CD14-positive monocyte (primary cell): Measurements from ENCODE around the gene CTCF. TPM values are rescaled to one million over a fixed set of nuclear protein-coding genes. Genes with fewer than 3 reads are reported as not detected.

ENCODE experiments used
- DNase-seq, 3 donors: peaks; one replicate each; pipeline ENCODE4 v3.0.0-alpha.2; 2011 to 2022
- H2AFZ ChIP-seq: 2 replicates; pipeline ENCODE4 v1.6.0; 2012; ENCODE audit warnings: mild to moderate bottlenecking, low read depth, low read length, inconsistent platforms; ENCODE audit not compliant: insufficient read depth, poor library complexity, severe bottlenecking
- H3K27ac ChIP-seq, 2 donors: 1 replicate in 1 of 2; 2 replicates in 1 of 2; pipeline ENCODE4 v1.5.1; 2012 to 2013; ENCODE audit warnings: low read length in 2 of 2, control low read depth in 1 of 2, inconsistent platforms in 1 of 2, low read depth in 1 of 2, mild to moderate bottlenecking in 1 of 2
- H3K27me3 ChIP-seq, 2 donors: one replicate each; pipeline versions ENCODE4 v1.6.0 to v1.6.1; 2011 to 2013; ENCODE audit warnings: low read length in 2 of 2; ENCODE audit not compliant: control insufficient read depth in 2 of 2, insufficient read depth in 2 of 2
- H3K36me3 ChIP-seq, 2 donors: replicated peaks in 1 of 2; 1 replicate in 1 of 2; 2 replicates in 1 of 2; pipeline versions ENCODE4 v1.5.1 to v1.6.1; 2012 to 2013; ENCODE audit warnings: low read length in 2 of 2, control low read depth in 1 of 2, inconsistent platforms in 1 of 2, mild to moderate bottlenecking in 1 of 2; ENCODE audit not compliant: insufficient read depth in 2 of 2, control insufficient read depth in 1 of 2
- H3K4me1 ChIP-seq, 2 donors: 1 replicate in 1 of 2; 2 replicates in 1 of 2; pipeline versions ENCODE4 v1.5.1 to v1.6.1; 2012 to 2013; ENCODE audit warnings: low read length in 2 of 2, control low read depth in 1 of 2, inconsistent platforms in 1 of 2, mild to moderate bottlenecking in 1 of 2, moderate library complexity in 1 of 2; ENCODE audit not compliant: insufficient read depth in 2 of 2, control insufficient read depth in 1 of 2
- H3K4me2 ChIP-seq: replicated peaks from 2 replicates; pipeline ENCODE3; 2012; ENCODE audit warnings: low read length, moderate library complexity, mild to moderate bottlenecking; ENCODE audit not compliant: poor library complexity, severe bottlenecking; ENCODE audit errors: extremely low read depth
- H3K4me3 ChIP-seq, 3 experiments: fragments of 200-600 bp in 1 of 3; sonication (generic) in 1 of 3; replicated peaks in 1 of 3; 1 replicate in 2 of 3; 2 replicates in 1 of 3; pipeline ENCODE4 v1.5.1; 2011 to 2013; ENCODE audit warnings: low read length in 3 of 3, mild to moderate bottlenecking in 3 of 3, control low read depth in 2 of 3, low read depth in 2 of 3, inconsistent platforms in 1 of 3, moderate library complexity in 1 of 3
- H3K79me2 ChIP-seq: 2 replicates; pipeline ENCODE4 v1.6.0; 2012; ENCODE audit warnings: mild to moderate bottlenecking, control low read depth, inconsistent platforms, low read length, moderate library complexity; ENCODE audit not compliant: insufficient read depth
- H3K9ac ChIP-seq: 2 replicates; pipeline ENCODE4 v1.6.0; 2017; ENCODE audit warnings: low read length, mild to moderate bottlenecking; ENCODE audit not compliant: insufficient read depth, poor library complexity, severe bottlenecking
- H3K9me3 ChIP-seq, 2 donors: replicated peaks in 1 of 2; 1 replicate in 1 of 2; 2 replicates in 1 of 2; pipeline versions ENCODE4 v1.5.1 to v1.6.1; 2012 to 2013; ENCODE audit warnings: low read length in 2 of 2, control low read depth in 1 of 2; ENCODE audit not compliant: control insufficient read depth in 1 of 2, insufficient read depth in 1 of 2
- H4K20me1 ChIP-seq: 2 replicates; pipeline ENCODE4 v1.6.0; 2012; ENCODE audit warnings: mild to moderate bottlenecking, low read length, control low read depth, moderate library complexity; ENCODE audit not compliant: insufficient read depth
- H3K27ac Mint-ChIP-seq, 7 donors: one replicate each; pipeline ENCODE4 v1.8.0; 2020; ENCODE audit warnings: mild to moderate bottlenecking in 7 of 7, mixed read lengths in 7 of 7, moderate library complexity in 6 of 7, inconsistent platforms in 2 of 7
- H3K27me3 Mint-ChIP-seq, 3 donors: one replicate each; pipeline ENCODE4 v1.8.0; 2021 to 2022; ENCODE audit warnings: low read depth in 3 of 3, mild to moderate bottlenecking in 3 of 3, mixed read lengths in 3 of 3, moderate library complexity in 3 of 3, inconsistent platforms in 1 of 3
- H3K36me3 Mint-ChIP-seq, 2 donors: one replicate each; pipeline ENCODE4 v1.8.0; 2020; ENCODE audit warnings: mixed read lengths in 2 of 2, inconsistent platforms in 1 of 2, mild to moderate bottlenecking in 1 of 2
- H3K4me1 Mint-ChIP-seq: one replicate; pipeline ENCODE4 v1.8.0; 2020; ENCODE audit warnings: mild to moderate bottlenecking, mixed read lengths
- H3K4me3 Mint-ChIP-seq, 2 donors: one replicate each; pipeline ENCODE4 v1.8.0; 2020; ENCODE audit warnings: mild to moderate bottlenecking in 2 of 2, mixed read lengths in 2 of 2, moderate library complexity in 1 of 2
- H3K9me3 Mint-ChIP-seq, 7 donors: one replicate each; pipeline ENCODE4 v1.8.0; 2020 to 2022; ENCODE audit warnings: mixed read lengths in 7 of 7, mild to moderate bottlenecking in 6 of 7, moderate library complexity in 6 of 7, inconsistent platforms in 2 of 7
- CTCF ChIP-seq: fragments of 200-600 bp; IDR thresholded peaks from one replicate; pipeline ENCODE4 v1.8.0; 2022; ENCODE audit warnings: antibody characterized with exemption, mild to moderate bottlenecking
- WGBS: methylation state at CpG from one replicate; pipeline ENCODE4 v1.1.5; 2013; ENCODE audit warnings: missing lambda C conversion rate; ENCODE audit not compliant: insufficient coverage; 5-methylcytosine and 5-hydroxymethylcytosine counted together
- intact Hi-C, 2 donors: fragments of 100-400 bp; cut with micrococcal nuclease; formaldehyde crosslinking; loops; one replicate each; pipeline versions ENCODE4 v1.15.0 to v1.15.1; 2023
- polyA plus RNA-seq, 3 donors: library from polyadenylated mRNA; depleted of rRNA in 1 of 3; unstranded in 2 of 3; stranded (reverse) in 1 of 3; fragments of 300-500 nt in 2 of 3; fragments of >200 nt in 1 of 3; fragmentation: Illumina TruSeq in 2 of 3; gene quantifications; 1 replicate in 2 of 3; 2 replicates in 1 of 3; pipeline ENCODE4 v1.2.3, GENCODE V29; 2012 to 2021

Gene CTCF
- polyA plus RNA-seq, 3 donors, result 8.4 to 29.9 (median 17.7) TPM

DNA sequence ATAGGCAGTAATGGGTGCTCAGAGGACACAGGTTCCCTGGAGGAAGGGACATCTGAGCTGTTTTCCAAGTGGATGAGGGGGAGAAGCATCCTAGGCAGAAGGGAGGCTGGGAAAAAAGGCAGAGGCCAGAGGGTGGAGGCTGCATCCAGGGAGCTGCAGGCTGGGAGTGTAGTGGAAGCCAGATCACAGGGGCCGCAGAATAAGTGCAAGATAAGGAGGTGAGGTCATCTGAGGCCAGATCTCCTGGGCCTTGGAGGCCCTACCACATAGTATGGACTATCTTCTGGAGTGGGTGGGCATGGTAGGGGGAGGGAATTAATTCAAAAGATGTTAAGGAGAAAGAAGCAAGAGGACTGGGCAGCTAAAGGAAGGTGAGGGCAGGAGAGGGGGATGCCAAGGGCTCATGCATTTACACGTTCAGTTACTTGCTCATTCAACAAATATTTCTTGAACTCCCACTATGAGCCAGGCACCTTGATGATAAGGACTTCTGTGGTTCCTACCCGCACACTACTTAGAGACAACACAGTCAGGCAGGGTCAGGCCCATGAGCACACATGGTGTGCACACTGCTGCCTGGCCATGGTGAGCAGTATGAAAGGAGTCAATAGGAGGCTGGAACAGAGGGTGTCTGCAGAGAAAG lies 36.1 kb upstream of the CTCF start:
- no peak overlapping the region for H2AFZ ChIP-seq
- 90% methylated on average over 1 of the region's 3 CpGs for WGBS
- H3K36me3 Mint-ChIP-seq, result peaks cover 4 to 5% of the 10 kb centered on the region in 2 donors
- H3K4me1 Mint-ChIP-seq, result peaks cover 26% of the 10 kb centered on the region
- H3K36me3 ChIP-seq, result no peaks in the 10 kb centered on the region
- no peak for TF ChIP-seq CTCF
- no peak overlapping the region for H3K4me2 ChIP-seq
- H3K9me3 Mint-ChIP-seq, result peaks cover 0 to 3% (median 0%) of the 10 kb centered on the region in 7 donors
- H3K27ac Mint-ChIP-seq, result peak overlapping the region in 1 of 7 donors; percentile 21
- peaks cover 10 to 26% (median 19%) of the 10 kb centered on the region in 3 donors for H3K27me3 Mint-ChIP-seq
- H3K27ac ChIP-seq, result no peak overlapping the region
- no peaks in the 10 kb centered on the region for H3K9me3 ChIP-seq
- H4K20me1 ChIP-seq, result peaks cover 7% of the 10 kb centered on the region
- H3K27me3 ChIP-seq, result no peaks in the 10 kb centered on the region
- H3K4me1 ChIP-seq, result peaks cover 18 to 38% of the 10 kb centered on the region in 2 donors
- intact Hi-C loops, result loop anchor here (5.0 to 10.0 kb wide), 2 partner anchors 36 to 139 kb away; partner anchors contain the start of genes ACD (in 1 of the 2), C16orf86 (in 1 of the 2), CTCF (in 1 of the 2) and ENKD1 (in 1 of the 2)
- H3K79me2 ChIP-seq, result peaks cover 24% of the 10 kb centered on the region
- DNase-seq, result no peak
- H3K4me3 Mint-ChIP-seq, result peak overlapping the region in 1 of 2 donors; percentile 48
- no peak overlapping the region for H3K9ac ChIP-seq
- H3K4me3 ChIP-seq, result no peak overlapping the region

DNA sequence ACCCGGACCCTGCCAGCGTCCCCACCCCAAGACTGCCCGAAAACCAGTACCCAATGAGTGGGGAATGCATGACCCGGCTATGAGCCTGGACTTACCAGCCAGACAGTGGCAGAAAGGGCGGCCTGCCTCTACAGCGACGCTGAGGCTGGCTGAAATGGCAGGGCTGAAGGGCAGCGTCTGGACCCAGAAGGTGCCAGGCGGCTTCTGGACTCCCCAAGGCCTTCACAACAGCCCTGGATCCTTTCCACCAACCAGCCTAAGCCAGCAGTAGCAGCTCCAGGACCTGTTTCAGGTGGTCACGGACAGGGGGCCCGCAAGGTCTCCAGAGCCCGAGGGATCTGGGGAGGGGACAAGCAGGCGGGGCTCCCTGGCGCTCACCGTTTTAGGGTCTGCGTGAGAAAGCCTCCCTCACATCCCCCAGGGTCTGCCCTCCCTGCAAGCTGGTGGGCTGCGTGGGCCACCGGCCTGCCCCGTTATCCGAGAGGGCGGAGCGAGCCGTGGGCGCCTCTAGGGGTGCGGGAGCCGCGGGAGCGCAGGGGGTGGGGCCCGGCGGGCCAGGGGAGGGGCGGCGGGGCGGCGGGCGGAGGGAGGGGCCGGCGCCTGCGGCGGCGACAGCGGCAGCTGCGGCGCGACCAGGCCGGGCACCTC lies 34.0 kb upstream of the CTCF start, which contains the start of gene RIPOR1:
RIPOR1 (plus strand) TSS at position 608 of the 648 bp plus-strand sequence. CDS start 9,618 bp downstream, outside the sequence.
- peak within 1 kb of the TSS; percentile 58 to 96 (median 88) for H3K4me3 ChIP-seq
- Mint-ChIP-seq H3K4me3 (peak within 1 kb of the TSS; percentile 94 to 95), H3K27me3 (peaks cover 8 to 28% (median 19%) of the 10 kb centered on the region in 3 donors), H3K9me3 (peaks cover 0 to 3% (median 0%) of the 10 kb centered on the region in 7 donors), H3K27ac (peak within 1 kb of the TSS; percentile 89 to 97 (median 96)), H3K36me3 (peaks cover 16% of the 10 kb centered on the region in 2 donors), H3K4me1 (peaks cover 40% of the 10 kb centered on the region)
- H3K27me3 ChIP-seq, result no peaks in the 10 kb centered on the region
- H4K20me1 ChIP-seq, result peaks cover 24% of the 10 kb centered on the region
- H2AFZ ChIP-seq, result peak within 1 kb of the TSS; percentile 90
- H3K4me1 ChIP-seq, result peaks cover 33 to 52% of the 10 kb centered on the region in 2 donors
- H3K4me2 ChIP-seq, result peak within 1 kb of the TSS; percentile 89
- H3K79me2 ChIP-seq, result peaks cover 43% of the 10 kb centered on the region
- no peak for TF ChIP-seq CTCF
- 20% methylated on average over 35 of the region's 45 CpGs for WGBS
- no peaks in the 10 kb centered on the region for H3K9me3 ChIP-seq
- H3K9ac ChIP-seq, result peak within 1 kb of the TSS; percentile 92
- peak within 1 kb of the TSS; percentile 95 for H3K27ac ChIP-seq
- DNase-seq, result peak; percentile 35 to 48 (median 42)
- H3K36me3 ChIP-seq, result peaks cover 0 to 8% of the 10 kb centered on the region in 2 donors
- intact Hi-C loops, result loop anchor here (5.0 to 10.0 kb wide), 2 partner anchors 34 to 136 kb away; partner anchors contain the start of genes ACD (in 1 of the 2), C16orf86 (in 1 of the 2), CTCF (in 1 of the 2) and ENKD1 (in 1 of the 2)
